GM18861 (cell line): ENCODE data around the gene TMEM270.
"Not testable (repeated sequence)": the region's sequence is repeated elsewhere in the genome, so short reads cannot be mapped to it uniquely, and the experiment has no call there.

Source experiments
- ATAC-seq: cut with Tn5 transposase; IDR thresholded peaks from one replicate; pipeline ENCODE4 v1.9.1; 2021; ENCODE audit not compliant: unreplicated experiment

TMEM270 gene

DNA sequence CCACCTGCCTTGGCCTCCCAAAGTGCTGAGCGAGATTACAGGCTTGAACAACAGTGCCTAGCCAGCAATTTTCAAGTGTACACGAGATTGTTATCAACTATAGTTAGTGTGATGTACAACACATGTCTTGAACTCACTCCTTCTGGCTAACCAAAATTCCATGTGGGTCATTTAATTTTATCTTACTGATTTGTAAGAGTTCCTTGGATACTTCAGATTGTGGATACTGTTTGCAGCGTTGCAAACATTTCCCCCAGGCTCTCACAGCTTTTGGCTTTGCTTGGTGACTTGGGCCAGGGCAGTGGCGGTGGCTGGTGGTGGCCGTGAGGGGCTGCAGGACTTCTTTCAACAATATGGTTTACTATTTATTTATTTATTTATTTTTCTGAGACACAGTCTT is 8.5 kb upstream of the TMEM270 start:
- no peak for ATAC-seq

DNA sequence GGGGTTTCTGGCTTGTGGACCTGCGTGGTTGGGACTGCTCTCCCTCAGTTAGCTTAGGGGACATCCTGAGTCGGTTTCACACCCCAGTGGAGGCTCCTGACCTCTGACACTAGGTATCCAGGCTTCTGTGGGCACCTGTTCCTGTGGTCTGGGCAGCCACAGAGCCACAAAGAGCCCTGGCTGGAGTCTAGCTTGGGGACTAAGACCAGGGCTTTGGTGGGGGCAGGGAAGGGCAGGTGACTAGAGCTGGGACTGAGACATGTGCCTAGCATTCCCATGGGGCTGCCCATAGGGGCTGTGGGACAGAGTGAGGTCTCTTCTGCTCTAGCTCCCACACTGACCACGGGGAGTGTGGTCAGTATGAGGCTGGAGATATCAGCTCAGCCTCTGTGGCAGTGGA is 4.0 kb upstream of the TMEM270 start:
- ATAC-seq: no peak

DNA sequence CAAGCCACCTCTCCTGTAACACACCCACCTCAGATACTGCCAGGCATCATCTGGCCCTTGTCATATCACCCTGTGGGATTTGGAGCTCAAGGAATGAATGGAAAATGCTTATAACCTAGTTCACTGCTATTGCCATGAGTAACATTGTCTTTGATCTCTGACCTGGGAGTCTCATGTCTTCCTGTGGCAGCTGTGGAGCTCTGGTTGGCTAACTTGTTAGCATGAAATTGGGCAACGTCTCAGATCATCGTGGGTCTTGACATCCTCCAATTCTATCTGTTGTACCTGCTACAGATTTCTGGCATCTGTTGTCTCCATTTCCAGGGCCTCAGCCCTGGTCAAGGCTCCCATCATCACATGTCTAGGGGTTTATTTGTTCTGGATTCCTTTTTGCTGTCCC is 2.2 kb upstream of the TMEM270 start:
- no peak for ATAC-seq

DNA sequence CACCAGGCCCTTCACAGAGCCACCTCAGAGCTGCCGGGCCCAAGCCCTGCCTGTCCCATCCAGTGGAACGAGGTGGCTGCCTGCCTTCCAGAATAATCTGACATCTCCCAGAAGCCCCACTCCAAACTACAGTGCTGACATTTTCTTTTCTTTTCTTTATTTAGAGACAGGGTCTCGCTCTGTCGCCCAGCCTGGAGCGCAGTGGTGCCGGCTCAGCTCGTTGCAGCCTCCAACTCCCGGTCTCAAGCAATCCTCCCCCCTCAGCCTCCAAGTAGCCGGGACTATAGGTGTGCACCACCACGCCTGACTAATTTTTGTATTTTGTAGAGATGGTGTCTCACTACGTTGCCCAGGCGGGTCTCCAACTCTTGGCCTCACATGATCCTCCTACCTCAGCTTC is 346 bp downstream of the TMEM270 start:
- no peak for ATAC-seq

DNA sequence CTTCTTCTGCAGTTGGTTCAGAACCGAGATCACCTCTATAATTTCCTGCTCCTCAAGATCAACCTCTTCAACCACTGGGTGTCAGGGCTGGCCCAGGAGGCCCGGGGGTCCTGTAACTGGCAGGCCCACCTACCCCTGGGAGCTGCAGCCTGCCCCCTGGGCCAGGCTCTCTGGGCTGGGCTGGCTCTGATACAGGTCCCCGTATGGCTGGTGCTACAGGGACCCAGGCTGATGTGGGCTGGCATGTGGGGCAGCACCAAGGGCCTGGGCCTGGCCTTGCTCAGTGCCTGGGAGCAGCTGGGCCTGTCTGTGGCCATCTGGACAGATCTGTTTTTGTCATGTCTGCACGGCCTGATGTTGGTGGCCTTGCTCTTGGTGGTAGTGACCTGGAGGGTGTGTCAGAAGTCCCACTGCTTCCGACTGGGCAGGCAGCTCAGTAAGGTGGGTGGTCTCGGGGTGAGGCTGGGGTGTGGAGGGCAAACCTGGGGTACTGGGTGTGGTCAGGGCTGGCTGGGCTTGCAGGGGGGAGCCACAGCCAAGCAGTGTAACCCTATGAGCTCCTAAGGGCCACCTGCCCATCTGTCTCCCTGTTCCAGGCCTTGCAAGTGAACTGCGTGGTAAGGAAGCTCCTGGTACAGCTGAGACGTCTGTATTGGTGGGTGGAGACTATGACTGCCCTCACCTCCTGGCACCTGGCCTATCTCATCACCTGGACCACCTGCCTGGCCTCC is 4.2 kb downstream of the TMEM270 start:
- ATAC-seq: no peak

DNA sequence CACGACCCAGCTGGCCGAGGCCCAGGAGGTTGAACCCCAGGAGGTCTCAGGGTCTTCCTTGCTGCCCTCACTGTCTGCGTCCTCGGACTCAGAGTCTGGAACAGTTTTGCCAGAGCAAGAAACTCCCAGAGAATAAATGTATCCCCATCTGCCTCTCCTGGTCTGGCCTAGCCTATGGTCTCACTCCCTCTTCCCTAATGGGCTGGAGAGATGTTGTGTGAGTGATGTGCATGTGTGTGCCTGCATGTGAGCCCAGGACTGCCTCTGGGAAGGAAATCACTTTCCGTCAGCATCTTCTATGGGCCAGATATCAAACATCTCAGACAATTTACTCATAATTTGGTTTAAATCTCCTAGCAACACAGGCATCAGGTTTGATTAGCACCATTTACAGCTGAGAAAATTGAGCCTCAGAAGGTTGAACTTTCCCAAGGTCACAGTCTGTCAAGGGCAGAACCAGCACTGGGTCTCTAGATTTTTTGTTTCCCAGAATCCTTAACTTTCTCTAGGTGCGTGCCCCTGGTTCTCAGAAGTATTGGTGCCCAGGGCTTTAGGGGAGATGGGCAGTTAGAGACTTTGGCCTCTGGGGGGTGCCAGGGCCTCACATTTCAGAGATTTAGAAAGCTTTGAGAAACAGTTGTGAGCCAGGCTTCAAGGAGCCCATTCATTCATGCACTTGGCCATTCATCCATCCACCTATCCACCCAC is 4.9 kb downstream of the TMEM270 start:
- ATAC-seq: no peak

DNA sequence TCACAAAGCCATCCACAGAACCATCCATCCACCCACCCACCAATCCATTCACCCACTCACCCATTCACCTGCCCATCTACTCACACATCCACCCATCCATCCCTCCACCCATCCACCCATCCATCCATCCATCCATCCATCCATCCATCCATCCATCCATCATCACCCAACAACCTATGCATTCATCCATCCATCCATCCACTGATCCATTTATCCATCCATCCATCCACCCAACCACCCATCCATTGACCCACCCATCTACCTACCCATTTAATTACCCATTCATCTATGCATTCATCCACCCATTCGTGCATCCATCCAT is 5.4 kb downstream of the TMEM270 start:
- ATAC-seq: no peak

DNA sequence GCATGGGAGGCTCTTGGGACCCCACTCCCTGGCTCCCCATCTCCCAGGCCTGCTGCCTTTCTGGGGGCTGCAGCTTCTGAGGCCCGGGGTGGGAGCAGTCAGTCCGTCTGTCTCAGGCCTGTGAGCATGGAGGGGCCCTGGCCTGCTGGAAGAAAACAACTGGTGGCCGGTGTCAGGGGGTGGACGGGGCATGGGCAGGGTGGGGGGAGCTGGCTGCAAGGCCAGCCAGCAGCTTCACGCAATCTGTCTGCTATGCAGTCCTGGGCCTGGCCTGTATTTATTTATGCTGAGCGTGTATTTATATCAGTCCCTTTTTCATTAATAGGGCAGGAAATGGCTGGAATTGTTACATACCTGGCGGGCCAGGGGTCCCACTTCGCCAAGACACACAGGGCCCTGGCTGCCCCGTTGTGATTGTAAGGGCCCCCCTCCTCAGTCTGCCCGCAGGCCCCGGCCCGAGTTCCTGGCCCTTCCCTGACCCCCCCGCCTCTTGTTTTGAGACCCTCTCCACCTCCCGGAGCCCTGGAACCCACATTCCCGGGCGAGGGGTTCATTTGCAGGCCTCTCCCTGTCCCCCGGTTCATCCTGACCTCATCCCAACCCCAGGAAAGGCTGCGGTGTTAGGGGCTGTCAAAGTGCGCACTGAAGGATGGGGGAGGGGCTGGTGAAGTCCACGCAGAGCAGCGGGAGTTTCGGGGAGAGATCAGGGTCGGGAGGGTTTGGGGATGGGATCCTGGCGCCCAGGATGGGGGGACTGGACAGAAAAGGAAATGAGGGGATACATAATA is 8.2 kb downstream of the TMEM270 start:
- ATAC-seq: no peak

DNA sequence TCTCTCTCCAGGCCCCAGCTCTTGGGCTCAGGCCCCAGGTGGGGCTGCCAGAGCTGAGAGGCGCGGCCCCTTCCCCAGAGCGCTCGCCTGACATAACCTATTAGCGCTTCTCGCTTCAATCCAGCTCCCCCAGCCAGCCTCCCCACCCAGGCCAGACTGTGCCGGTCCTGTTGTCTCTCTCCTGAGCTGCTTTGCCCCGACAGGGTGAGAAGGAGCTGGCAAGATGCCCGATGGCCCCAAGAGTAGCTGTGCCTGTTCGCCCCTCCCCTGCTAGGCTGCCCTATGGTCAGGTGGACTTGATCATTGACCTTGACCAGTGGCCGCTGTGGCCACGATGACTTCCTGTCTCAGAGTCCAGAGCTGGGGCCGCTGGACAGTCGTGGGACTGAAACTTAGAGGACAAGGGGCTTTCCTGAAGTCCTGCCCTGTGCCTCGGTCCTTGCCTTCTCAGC is 9.1 kb downstream of the TMEM270 start:
- ATAC-seq: no peak

DNA sequence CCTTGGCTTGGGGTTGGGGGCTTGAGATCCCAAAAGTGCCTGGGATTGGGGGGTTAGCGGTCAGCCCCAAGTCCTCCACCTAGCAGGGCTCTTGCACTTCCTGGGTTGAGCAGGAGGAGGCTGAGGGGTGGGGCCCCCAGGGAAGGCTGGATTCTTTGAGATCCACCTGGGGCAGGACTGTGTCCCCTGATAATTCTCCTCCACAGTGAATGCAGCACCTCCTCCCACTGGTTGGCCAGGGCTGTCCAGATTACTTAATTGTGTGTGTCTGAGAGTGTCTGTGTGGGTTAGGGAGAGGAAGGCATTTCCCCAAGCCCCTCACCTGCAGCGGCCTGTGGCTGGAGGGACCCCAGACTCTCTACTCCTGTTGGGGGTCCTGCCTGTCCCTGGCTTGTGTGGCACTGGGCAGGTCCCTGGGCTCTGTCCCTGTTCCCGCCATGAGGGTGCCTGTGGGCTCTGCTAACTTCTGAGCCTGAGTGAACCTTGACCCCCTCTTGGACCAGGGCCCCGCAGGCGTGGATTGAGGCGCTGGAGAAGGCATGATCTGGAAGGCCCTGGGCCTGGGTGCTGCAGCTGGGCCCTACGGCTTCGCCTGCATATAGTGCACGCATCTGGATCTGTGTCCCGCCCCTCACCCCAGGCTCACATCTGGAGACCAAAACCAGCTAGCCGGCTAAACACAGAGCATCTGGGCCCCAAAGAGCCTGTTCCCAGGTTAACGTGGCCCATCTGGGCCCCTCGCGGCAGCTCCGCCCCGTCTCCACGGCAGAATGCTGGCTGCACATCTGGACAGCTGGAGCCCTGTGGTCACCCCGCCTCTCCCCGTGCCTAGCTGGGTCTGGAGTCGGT is 10.4 kb downstream of the TMEM270 start:
- no peak for ATAC-seq

DNA sequence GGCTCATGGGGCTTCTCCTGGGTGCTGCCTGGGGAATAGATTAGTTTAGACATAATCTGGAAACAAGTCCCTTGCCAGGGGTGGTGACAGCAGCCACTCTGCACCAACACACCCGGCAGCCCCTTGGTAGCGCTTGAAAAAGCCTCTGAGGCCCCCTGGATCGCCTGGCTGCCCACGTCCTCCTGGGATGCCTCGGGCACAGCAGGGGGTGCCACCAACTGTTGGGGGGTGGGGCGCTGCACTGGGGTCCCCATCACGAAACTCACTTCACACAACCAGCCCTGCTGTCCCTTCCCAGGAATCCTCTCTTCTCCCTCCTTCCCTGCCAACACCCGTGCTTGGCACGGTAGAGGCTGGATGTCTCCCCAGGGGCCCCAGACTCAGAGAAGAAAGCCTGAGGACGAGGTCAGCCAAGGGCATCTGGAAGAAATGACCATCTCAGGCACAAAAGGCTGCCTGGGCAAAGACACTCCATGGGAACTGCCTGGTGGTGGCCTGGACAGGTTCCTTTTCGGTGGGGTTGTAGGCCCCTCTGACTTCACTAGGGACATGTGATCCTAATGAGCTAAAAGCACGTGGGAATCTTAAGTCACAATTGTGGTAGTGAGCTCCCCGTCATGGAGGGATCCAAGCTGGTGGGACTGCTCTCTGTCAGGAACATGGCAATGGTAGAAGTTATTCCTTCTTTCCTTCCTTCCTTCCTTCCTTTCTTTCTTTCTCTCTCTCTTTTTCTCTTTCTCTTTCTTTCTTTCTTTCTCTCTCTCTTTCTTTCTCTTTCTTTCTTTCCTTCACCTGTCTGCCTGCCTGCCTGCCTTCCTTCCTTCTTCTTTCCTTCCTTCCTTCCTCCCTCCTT is 11.3 kb downstream of the TMEM270 start:
- ATAC-seq: no peak

DNA sequence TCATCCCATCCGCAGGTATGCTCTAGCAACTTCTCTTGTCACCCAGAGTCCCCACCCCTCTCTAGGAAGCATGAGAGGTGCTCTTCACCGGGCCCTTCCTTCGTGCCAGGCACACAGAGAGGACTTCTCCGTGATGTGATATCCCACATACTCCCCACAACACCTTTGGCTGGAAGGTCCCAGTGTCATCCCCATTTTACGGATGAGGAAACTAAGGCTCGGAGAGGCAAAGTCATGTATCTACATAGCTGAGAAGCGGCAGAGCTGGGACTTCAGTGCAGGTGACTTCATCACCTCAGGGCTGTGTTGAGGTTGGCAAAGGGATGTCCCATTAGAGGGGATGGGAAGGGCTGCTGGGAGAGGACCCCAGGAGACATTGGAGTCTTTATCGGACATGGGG is 15.4 kb downstream of the TMEM270 start:
- ATAC-seq: no peak

DNA sequence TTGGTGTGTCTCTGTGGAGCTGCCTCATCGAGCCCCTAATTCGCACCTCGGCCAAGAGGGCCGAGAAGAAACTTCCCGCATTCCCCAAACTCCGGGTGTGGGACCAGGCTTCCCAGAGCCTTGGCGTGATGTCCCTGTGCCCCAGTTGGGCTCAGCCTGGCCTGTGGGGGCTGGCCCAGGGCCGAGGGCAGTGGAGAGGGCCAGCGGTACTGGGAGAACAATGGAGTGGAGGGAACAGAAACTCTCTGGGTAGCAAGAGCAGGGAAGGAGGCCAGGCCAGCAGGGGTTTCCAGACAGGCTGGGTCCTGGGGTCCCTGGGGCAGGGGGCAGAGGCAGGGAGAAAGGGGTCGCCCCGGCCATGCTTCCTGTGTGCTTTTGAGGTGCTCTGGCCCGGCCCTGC is 16.0 kb downstream of the TMEM270 start:
- ATAC-seq: no peak

DNA sequence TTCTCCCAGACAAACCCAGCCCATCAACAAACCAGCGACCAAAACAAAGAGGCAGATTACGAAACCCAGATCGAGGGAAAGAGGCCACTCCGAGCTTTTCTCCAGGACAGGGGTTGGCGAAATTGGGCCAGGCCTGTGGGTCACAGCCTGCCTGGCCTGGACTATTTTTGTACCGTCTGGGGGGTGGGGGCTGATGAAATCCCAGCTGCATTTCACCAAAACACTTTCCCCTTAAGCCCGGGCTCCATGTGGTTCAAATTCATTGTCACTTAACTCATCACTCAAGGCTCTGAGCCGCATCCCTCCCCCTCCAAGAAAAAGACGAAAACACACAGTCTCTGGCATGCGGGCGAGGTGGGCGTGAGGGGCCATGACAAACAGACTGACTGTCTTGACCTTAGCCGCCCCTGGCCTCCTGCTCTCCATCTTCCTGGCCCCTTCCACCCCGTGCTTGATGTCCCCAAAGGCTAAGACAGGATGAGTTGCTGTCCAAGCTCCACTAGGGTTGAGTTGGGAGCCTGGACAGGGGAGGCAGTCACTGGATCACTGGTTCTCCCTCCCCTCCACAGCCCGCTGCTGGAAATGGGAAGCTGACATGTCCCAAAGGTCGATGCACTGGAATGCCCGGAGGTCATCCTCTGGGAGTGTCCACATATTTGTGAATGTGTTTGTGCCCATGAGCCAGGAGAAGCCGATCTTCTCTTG is 19.2 kb downstream of the TMEM270 start:
- ATAC-seq: no peak

DNA sequence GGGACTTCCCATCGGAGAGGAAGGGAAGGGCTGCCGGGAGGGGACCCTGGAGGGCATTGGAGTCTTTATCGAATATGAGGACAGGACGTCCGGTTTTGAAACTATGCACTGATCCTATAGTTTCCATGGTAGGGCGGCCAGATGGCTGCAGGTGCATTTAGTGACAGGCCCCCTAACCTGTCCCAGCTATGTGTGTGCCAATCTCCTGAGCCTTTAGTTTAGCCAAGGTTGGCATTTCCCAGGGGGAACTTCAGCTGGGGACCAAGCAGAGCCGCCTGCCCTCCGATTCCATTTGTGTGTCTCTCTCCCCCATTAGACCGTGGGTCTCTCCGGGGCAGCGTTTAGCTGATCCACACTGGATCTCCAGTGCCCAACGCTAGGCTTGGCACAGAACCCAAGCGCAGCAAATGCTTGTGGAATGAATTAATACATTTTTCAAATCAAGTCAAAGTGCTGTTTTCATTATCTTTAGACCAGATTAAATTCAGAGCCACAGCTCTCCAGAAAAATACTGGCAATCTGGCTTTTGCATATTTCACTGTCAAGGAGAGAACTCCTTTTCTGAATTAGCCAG is 19.9 kb downstream of the TMEM270 start:
- ATAC-seq: no peak

DNA sequence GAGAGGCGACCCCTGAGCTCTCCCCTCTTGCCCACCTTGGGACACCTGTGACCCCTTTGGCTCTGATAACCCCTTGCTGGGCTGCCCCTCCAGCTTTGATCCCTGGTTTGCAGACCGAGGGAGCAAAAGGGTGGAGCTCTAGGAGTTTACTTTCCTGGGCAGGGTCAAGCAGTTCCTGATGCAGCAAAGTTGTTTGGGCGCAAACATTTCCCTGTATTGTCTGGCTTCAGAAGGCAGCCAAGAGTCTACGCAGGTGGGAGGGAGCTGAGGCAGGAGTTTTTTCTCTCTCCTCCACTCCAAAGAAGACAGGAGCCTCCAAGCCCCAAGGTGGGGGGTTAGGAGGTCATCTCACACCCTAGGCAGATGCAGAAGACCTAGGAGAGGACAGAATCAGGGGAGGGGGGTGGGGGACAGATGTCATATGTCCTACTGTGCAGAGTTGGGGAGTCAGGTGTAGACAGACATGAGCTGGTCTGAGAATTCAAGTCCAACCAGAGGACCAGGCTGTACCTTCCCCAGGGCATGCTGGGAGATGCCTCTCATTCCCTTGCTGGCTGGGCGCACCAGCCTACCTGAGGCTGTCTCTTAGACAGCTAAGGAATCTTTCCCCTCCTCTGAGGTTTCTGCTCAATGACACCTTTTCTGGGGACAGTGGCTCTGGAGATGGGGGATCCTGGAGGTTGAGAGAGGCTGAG is 20.5 kb downstream of the TMEM270 start:
- no peak for ATAC-seq

DNA sequence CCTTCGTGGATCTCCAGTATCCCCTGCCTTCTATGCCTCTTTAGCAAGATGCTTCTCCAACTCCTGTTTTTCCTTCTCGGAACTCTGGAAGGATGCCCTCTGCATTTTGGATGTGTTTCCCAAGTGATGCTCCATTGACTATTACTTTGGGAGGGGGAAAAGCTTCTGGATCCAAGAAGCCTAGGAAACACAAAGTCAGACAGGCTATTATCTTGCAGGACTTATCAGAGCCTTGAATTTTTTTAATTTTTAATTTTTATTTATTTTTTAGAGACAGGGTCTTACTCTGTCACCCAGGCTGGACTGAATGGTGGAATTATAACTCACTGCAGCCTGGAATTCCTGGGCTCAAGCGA is 21.1 kb downstream of the TMEM270 start:
- ATAC-seq: no peak

DNA sequence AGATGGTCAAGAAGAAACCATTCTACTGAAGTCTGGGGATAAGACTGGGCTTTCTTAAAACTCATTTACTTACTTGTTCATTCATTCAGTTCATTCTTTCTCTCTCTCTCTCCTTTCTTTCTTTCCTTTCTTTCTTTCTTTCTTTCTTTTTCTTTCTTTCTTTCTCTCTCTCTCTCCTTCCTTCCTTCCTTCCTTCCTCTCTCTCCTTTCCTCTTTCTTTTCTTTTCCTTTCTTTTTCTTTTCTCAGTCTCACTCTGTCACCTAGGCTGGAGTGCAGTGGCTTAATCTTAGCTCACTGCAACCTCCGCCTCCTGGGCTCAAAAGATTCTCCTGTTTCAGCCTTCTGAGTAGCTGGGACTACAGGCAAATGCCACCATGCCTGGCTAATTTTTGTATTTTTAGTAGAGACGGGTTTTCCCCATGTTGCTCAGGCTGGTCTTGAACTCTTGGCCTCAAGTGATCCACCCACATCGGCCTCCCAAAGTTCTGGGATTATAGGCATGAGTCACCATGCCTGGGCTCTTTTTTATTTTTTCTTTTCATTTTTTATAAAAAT is 24.0 kb downstream of the TMEM270 start:
- ATAC-seq: not testable (repeated sequence)
